RKO (cell line): ENCODE measurements around the gene XBP1.
"Not testable (repeated sequence)": the region's sequence is repeated elsewhere in the genome, so short reads cannot be mapped to it uniquely, and the experiment has no call there.

ENCODE experiments used
- DNase-seq: peaks from one replicate; pipeline ENCODE4 v3.0.0-alpha.2; 2016; ENCODE audit warnings: low spot score

The XBP1 gene

DNA sequence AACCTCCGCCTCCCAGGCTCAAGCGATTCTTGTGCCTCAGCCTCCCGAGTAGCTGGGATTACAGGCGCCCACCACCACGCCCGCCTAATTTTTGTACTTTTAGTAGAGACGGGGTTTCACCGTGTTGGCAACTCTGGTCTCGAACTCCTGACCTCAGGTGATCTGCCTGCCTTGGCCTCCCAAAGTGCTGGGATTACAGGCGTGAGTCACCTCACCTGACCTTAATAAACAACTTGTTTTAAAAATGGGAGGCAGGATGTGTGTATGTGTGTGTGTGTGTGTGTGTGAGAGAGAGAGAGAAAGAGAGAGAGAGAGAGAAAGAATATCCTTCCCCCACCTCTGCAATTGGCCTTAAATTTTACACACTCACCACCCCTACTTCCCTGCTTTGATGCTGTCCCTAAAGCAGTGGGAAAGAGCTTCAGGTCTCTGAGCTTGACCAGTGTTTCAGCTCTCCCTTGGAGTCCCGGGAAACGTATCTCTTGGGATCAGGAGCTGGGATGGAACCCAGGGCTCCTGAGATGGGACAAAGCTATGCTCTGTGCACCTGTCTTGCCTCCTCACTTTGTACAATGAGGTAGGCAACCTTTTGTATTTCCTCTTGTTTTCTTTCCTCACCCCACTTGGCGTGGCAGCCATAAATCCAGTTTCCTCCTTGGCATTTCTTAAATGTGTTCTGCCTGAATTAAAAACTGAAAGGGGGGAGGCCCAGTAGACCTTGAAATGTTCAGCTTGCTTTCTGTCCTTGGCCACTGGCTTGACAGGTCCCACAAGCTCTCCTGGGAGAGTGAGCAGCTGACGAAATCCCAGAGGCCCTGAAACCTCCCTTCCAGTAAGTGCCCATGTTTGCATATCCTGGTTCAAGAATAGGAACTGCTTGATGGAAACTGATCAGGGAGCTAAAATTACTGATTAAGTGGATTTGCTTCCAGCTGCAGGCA lies 17.8 kb upstream of the XBP1 start:
- no peak for DNase-seq

- DNase-seq: no peak
These were observed 16.7 kb upstream of the XBP1 start for GRCh38 chr22:28817064-28817463.

DNA sequence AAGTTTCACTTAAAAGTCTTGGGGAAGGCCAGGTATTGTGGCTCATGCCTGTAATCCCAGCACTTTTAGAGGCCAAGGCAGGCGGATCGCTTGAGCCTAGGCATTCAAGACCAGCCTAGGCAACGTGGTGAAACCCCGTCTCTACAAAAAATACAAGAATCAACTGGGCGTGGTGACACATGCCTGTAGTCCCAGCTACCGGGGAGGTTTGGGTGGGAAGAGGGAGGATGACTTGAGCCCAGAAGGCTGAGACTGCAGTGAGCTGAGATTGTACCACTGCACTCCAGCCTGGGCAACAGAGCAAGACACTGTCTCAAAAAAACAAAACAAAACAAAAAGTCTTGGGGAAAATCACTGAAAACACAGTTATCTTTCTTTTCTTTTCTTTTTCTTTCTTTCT lies 15.4 kb upstream of the XBP1 start:
- DNase-seq: no peak

- DNase-seq: no peak
These were observed 14.7 kb upstream of the XBP1 start for GRCh38 chr22:28815111-28815510.

DNA sequence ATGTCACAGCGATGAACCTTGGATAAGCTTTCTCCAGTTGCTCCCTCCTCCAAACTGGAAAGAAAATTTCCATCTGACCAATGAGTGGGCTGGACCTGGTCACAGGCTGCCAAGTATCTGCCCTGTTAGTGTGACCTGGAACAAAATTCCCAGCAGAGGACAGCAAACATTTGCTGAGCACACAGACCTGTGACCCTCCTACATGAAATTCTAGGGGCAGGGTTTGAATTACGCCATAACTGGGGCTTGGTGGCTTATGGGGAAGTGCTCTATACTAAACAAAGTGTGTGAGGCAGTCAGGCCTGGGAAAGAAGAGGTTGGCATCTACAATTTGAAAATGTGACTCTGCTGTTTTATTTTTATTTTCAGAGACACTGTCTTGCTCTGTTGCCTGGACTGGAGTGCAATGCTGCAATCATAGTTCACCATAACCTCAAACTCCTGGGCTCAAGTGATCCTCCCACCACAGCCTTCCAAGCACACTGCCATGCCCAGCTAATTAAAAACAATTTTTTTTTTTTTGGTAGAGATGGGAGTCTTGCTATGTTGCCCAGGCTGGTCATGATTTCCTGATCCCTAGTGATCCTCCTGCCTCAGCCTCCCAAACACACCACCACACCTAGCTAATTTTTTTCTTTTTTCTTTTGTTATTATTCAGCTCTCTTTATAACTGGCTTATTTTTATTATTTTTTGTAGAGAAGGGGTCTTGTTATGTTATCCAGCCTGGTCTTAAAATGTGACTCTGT lies 13.6 kb upstream of the XBP1 start:
- no peak for DNase-seq

DNA sequence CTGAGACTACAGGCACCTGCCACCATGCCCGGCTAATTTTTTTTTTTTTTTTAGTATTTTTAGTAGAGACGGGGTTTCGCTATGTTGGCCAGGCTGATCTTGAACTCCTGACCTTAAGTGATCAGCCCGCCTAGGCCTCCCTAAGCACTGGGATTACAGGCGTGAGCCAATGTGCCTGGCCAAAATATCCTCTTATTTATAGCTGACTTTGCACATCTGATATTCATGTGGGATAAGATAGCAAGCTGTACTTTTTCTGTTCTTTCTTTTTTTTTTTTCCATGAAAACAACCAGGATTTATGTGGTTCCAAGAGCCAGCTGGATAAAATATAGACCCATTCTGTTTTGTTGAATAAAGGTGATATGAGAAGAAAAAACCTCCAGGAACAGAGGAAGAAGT lies 12.1 kb upstream of the XBP1 start:
- DNase-seq: no peak

DNA sequence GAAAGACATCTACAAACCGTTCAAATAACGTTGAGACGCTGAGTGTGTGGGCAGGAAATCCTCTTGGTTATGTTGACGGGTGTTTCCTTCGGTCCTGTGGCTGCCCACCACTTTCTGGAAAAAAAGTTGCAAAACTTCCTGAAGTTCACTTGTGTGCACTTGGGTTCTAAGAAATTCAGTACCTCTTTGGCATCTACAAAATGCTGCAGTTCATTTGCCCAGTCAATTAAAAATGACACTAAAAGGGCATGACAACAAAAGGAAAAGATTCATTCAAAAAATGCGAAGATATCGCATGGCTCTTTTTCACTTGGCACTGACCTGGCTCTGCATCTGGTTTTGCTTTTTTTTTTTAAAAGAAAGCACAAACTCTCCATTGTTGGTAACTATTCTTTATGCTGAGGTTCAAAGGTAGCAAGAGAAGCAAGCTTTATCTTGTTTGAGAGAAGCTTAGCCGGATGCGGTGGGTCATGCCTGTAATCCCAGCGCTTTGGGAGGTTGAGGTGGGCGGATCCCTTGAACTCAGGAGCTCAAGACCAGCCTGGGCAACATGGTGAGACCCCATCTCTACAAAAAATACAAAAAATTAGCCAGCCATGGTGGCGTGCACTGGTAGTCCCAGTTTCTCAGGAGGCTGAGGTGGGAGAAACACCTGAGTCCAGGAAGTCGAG lies 10.6 kb upstream of the XBP1 start:
- no peak for DNase-seq

- DNase-seq: no peak
These were observed 8.5 kb upstream of the XBP1 start for GRCh38 chr22:28808716-28809355.

DNA sequence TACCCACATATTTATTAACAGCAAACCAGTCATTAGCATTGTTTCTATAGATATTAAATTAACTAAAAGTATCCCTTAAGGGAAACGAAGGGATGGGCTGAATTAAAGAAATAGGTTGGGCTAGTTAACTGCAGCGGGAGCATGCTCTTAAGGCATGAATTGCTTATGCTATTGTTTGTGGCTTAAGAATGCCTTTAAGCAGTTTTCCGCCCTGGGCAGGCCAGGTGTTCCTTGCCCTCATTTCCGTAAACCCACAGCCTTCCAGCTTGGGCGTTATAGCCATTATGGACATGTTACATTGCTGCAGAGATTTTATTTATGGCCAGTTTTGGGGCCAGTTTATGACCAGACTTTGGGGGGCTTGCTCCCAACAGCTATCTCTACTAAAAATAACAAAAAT lies 5.1 kb upstream of the XBP1 start:
- DNase-seq: not testable (repeated sequence)

GRCh38 chr22:28802595-28803123 lies 2.3 kb upstream of the XBP1 start:
- DNase-seq: no peak

DNA sequence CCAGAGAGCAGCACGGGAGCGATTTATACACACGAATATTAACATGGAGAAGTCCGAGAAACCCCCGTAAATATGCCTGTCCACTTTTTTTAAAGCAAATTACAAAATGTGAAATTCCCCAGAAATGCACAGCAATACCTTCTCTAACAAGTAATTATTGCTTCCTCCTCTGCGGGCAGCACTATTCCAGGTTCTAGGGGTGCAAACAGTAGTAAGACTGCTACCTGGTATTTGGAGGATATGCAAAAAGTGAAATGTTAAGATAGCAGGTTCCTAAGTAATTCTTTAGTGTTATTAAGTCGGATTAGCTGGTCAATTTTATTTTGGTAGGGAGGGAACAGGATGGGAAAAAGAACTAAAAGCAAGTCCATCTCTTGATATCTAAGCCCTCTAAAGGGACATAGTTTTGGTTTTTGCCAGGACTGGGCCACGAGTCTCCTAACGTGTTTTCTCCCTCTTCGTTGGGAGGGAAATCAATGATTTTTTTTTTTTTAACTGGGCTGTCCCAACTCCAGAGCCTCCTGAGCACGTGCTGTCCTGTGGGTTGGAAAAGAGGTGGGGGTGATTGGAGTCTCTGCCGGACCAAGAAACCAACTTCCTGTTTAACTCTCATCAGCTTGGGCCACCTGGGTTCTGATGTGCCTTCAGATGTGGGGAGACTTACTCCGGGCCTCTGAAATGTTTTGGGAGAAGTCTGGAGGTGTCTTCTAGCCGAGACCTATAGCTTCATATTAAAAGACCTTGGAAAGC lies 1.7 kb upstream of the XBP1 start:
- DNase-seq: no peak

DNA sequence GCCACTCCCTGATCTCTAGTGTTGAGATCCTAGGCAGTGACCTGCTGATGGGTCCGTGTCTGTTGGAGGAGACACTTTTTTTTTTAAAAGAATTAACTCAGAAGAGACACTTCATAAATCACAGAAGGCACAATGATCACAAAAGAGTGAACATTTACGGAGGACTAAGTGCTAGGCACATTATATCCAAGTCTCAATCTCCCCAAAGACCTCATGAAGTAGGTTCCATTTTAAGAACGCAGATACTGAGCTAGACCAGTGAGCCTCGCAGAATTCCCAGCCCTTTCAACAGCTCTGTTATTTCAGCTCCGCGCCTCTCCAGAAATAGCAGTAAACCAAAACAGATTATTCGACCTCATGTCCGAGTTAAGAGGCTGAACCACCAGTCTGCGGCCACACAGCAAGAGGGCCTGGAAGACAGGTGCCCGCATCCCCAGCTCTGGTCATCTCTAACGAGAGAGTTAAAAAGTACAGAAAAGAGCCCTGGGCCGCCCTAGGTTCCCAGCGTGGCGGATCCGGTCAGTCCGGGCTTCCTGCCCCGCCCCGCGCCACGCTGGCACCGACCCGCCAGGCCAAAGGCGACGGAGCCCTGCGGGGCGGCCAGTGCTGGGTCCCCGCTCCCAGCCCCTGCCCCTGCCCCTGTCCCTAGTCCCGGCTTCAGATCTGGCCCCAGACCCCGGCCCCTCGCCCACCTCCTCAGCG lies 612 bp downstream of the XBP1 start:
- peak; percentile 40 for DNase-seq

GRCh38 chr22:28798810-28799605 lies 1.4 kb downstream of the XBP1 start:
- DNase-seq: peak; percentile 98

- no peak for DNase-seq
These were observed 4.2 kb downstream of the XBP1 start for GRCh38 chr22:28795932-28796856.

DNA sequence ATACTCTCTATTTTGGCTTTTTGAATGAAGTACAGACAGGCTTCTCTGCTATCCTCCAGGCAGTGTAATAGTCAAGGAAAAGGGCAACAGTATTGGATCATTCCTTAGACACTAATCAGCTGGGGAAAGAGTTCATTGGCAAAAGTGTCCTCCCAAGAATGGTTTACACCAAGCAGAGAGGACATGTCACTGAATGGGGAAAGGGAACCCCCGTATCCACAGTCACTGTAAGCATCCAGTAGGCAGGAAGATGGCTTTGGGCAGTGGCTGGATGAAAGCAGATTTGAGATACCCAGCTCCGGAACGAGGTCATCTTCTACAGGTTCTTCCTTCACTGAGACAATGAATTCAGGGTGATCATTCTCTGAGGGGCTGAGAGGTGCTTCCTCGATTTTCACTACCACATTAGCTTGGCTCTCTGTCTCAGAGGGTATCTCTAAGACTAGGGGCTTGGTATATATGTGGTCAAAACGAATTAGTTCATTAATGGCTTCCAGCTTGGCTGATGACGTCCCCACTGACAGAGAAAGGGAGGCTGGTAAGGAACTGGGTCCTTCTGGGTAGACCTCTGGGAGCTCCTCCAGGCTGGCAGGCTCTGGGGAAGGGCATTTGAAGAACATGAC lies 5.2 kb downstream of the XBP1 start:
- DNase-seq: no peak

GRCh38 chr22:28793976-28794584 lies 6.3 kb downstream of the XBP1 start:
- DNase-seq: no peak

DNA sequence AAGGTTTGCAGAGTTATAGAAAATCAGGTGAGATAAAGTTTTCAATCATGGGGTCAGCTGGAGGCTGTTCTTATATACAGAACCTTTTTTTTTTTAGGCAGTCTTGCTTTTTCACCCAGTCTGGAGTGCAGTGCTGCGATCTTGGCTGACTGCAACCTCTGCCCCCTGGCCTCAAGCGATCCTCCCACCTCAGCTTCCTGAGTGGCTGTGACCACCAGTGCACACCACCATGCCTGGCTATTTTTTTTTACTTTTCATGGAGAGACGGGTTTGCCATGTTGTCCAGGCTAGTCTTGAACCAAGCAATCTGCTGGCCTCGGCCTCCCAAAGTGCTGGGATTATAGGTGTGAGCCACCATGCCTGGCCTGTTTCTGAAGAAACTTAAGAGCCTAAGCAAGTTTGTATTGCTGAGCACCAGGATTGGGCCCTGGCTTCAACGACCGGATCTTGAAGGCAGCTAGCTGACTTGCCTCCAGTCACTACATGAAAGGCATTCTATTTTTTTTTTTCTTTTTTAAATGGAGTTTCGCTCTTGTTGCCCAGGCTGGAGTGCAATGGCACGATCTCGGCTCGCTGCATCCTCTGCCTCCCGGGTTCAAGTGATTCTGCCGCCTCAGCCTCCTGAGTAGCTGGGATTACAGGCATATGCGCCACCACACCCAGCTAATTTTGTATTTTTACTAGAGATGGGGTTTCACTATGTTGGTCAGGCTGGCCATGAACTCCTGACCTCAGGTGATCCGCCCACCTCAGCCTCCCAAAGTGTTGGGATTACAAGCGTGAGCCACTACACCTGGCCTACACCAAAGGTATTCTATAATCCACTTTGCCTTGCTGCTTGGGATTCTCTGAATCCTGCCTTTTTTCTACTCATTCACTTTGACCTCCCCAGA lies 7.6 kb downstream of the XBP1 start:
- DNase-seq: no peak
